ENCODE results near the gene NARF. TPM values are rescaled to one million over a fixed set of nuclear protein-coding genes. Genes with fewer than 3 reads are reported as not detected.

The NARF gene
- total and polyA plus RNA-seq, 2 donors (not counting 3 experiments of a cell fraction or from before 2014, with no cell fraction given): 83.4 to 158 TPM

DNA sequence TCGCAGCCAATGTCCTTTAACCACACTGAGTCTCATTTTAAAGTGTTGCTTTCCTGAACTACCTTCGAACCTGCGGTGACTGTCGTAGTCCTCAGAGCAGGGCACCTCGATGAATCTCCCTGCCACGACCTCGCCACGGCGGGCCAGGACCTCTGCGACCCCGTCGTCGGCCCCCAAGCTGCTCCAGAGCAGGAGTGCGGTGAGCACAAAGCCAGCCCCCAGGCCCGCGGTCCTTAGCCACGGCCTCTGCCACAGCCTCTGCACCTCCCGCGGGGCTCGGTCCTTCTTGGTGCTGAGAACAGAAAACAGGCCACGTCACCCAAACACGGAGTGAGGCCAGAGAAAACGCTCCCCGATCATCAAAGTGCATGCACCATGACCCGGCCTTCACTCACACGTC, 43.2 kb upstream of the NARF start:
- no TSS peak for BruUV-seq (replicated peaks)
- Histone ChIP-seq H3K4me1 (ENCODE audit: control insufficient read depth, extremely low read depth, insufficient read depth, low read length) (peaks cover 12% of the 10 kb centered on the region), H3K9me3 (replicated peaks; ENCODE audit: control insufficient read depth, insufficient read depth, low read length) (no peaks in the 10 kb centered on the region), H3K4me3 (replicated peaks in 1 of 3; ENCODE audit: insufficient read depth in 1 of 3, low read depth in 1 of 3, low read length in 3 of 3) (no peak overlapping the region), H3K9me1 (replicated peaks; ENCODE audit: control insufficient read depth, extremely low read depth, insufficient read depth, low read length) (no peaks in the 10 kb centered on the region), H3K27ac (ENCODE audit: insufficient read depth, low read depth, low read length) (no peak overlapping the region), H3K79me2 (ENCODE audit: control insufficient read depth, insufficient read depth, low read length) (no peaks in the 10 kb centered on the region), H3K9ac (replicated peaks; ENCODE audit: extremely low read depth, insufficient read depth, low read length) (no peak overlapping the region), H2AFZ (ENCODE audit: low read depth, low read length) (no peak overlapping the region), H3K27me3 (ENCODE audit: control insufficient read depth in 2 of 2, insufficient read depth in 2 of 2, low read length in 2 of 2) (no peaks in the 10 kb centered on the region), H3K36me3 (ENCODE audit: control insufficient read depth in 2 of 2, extremely low read depth in 1 of 2, insufficient read depth in 2 of 2, low read length in 2 of 2) (no peaks in the 10 kb centered on the region), H4K20me1 (replicated peaks; ENCODE audit: control insufficient read depth, extremely low read depth, insufficient read depth, low read length) (no peaks in the 10 kb centered on the region), H3K4me2 (ENCODE audit: insufficient read depth, low read length) (no peak overlapping the region)
- TF ChIP-seq, protein P1, sequence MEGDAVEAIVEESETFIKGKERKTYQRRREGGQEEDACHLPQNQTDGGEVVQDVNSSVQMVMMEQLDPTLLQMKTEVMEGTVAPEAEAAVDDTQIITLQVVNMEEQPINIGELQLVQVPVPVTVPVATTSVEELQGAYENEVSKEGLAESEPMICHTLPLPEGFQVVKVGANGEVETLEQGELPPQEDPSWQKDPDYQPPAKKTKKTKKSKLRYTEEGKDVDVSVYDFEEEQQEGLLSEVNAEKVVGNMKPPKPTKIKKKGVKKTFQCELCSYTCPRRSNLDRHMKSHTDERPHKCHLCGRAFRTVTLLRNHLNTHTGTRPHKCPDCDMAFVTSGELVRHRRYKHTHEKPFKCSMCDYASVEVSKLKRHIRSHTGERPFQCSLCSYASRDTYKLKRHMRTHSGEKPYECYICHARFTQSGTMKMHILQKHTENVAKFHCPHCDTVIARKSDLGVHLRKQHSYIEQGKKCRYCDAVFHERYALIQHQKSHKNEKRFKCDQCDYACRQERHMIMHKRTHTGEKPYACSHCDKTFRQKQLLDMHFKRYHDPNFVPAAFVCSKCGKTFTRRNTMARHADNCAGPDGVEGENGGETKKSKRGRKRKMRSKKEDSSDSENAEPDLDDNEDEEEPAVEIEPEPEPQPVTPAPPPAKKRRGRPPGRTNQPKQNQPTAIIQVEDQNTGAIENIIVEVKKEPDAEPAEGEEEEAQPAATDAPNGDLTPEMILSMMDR (IDR thresholded peaks at IDR 0.05; ENCODE audit: extremely low read depth in 1 of 2, insufficient read depth in 1 of 2, low read depth in 1 of 2, low read length in 2 of 2): no peak
- no peak for TF ChIP-seq FOS (IDR thresholded peaks at IDR 0.05; ENCODE audit: borderline replicate concordance, insufficient read depth, low read length)
- no peak for TF ChIP-seq POLR2A (IDR thresholded peaks at IDR 0.05; ENCODE audit: low read depth, low read length)
- TF ChIP-seq GATA2 (IDR thresholded peaks at IDR 0.05; ENCODE audit: insufficient read depth, insufficient read length, low read depth, low read length): no peak
- TF ChIP-seq, protein P2, sequence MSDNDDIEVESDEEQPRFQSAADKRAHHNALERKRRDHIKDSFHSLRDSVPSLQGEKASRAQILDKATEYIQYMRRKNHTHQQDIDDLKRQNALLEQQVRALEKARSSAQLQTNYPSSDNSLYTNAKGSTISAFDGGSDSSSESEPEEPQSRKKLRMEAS (IDR thresholded peaks at IDR 0.05; ENCODE audit: insufficient read depth, insufficient read length): no peak
- TF ChIP-seq POLR2AphosphoS5 (IDR thresholded peaks at IDR 0.05; ENCODE audit: insufficient read depth, low read depth, low read length): no peak
- no peak for TF ChIP-seq EZH2 (IDR thresholded peaks at IDR 0.05; ENCODE audit: borderline replicate concordance, low read depth, low read length, severe bottlenecking)
- no peak for TF ChIP-seq JUN (IDR thresholded peaks at IDR 0.05; ENCODE audit: borderline replicate concordance, insufficient read depth, insufficient read length, low read depth)
- TF ChIP-seq MYC (IDR thresholded peaks at IDR 0.05; ENCODE audit: low read depth, low read length): no peak
- FAIRE-seq: no peak
- no peak for DNase-seq (ENCODE audit: low read depth, low spot score)
- ChIA-PET POLR2A (no interaction called here), CTCF (interaction anchor here (0.8 kb wide), 2 partner anchors 65 to 168 kb away, joined by 3 to 4 read pairs; no protein-coding TSS in a partner anchor)
- dilution Hi-C loops (cut with MboI; ENCODE audit: extremely low pct_ligation_motif_present, low sequenced_read_pairs) (no loop called here), intact Hi-C loops (cut with micrococcal nuclease) (loop anchor here (5.0 to 10.0 kb wide), 3 partner anchors 118 to 381 kb away; partner anchors contain the start of genes DCXR and RAC3)

Measured in endothelial cell of umbilical vein (primary cell).